Endothelial cell of umbilical vein (primary cell): Measurements from ENCODE around the gene TCF20. TPM values are rescaled to one million over a fixed set of nuclear protein-coding genes. Genes with fewer than 3 reads are reported as not detected.

Source experiments
- BruUV-seq: library from RNA; stranded (reverse); fragments of 400-500 nt; replicated peaks from 2 replicates; lab custom pipeline; 2021; lab: Mats Ljungman, UMichigan
- CTCF ChIA-PET: fragments of 300-600, 350-600 bp; sonication (Branson Sonifier 250); formaldehyde crosslinking; loops from one replicate; lab custom pipeline; 2021; ENCODE audit warnings: antibody characterized with exemption, inconsistent platforms; lab: Charles Lee
- POLR2A ChIA-PET: fragments of 300-600, 350-600 bp; sonication (Branson Sonifier 250); formaldehyde crosslinking; loops from one replicate; lab custom pipeline; 2021; ENCODE audit warnings: antibody characterized with exemption, inconsistent platforms; lab: Charles Lee
- DNase-seq: peaks from one replicate; pipeline ENCODE4 v3.0.0-alpha.2; 2011; ENCODE audit warnings: low read depth, low spot score
- FAIRE-seq: peaks from 2 replicates; lab custom pipeline; 2011; peaks lifted over from hg19 to GRCh38; lab: Jason Lieb, UNC
- H2AFZ ChIP-seq: 2 replicates; pipeline ENCODE4 v1.6.0; 2012; ENCODE audit warnings: low read depth, low read length, control low read depth, inconsistent platforms
- H3K27ac ChIP-seq: 2 replicates; pipeline ENCODE4 v1.5.1; 2011; ENCODE audit warnings: low read depth, mild to moderate bottlenecking, control low read depth, low read length, moderate library complexity; ENCODE audit not compliant: insufficient read depth
- H3K27me3 ChIP-seq, 2 experiments: 2 replicates each; pipeline versions ENCODE4 v1.6.0 to v1.6.1; 2011; ENCODE audit warnings: low read length in 2 of 2, mixed read lengths in 1 of 2; ENCODE audit not compliant: control insufficient read depth in 2 of 2, insufficient read depth in 2 of 2
- H3K36me3 ChIP-seq, 2 experiments: 2 replicates in 1 of 2; 3 replicates in 1 of 2; pipeline ENCODE4 v1.5.1; 2011; ENCODE audit warnings: low read length in 2 of 2, mild to moderate bottlenecking in 1 of 2, moderate library complexity in 1 of 2; ENCODE audit not compliant: control insufficient read depth in 2 of 2, insufficient read depth in 2 of 2; ENCODE audit errors: extremely low read depth in 1 of 2
- H3K4me1 ChIP-seq: 3 replicates; pipeline ENCODE4 v1.5.1; 2011; ENCODE audit warnings: mild to moderate bottlenecking, low read length; ENCODE audit not compliant: control insufficient read depth, insufficient read depth; ENCODE audit errors: extremely low read depth
- H3K4me2 ChIP-seq: 2 replicates; pipeline ENCODE4 v1.6.1; 2011; ENCODE audit warnings: low read length, control low read depth, mixed read lengths; ENCODE audit not compliant: insufficient read depth
- H3K4me3 ChIP-seq, 3 experiments: fragments of 200-600 bp in 1 of 3; sonication (generic), shearing (Covaris generic) in 1 of 3; replicated peaks in 1 of 3; 2 replicates each; pipeline ENCODE4 v1.5.1; 2011 to 2016; ENCODE audit warnings: control low read depth in 3 of 3, low read length in 3 of 3, mild to moderate bottlenecking in 2 of 3, inconsistent platforms in 1 of 3, low read depth in 1 of 3, moderate library complexity in 1 of 3; ENCODE audit not compliant: insufficient read depth in 1 of 3
- H3K79me2 ChIP-seq: 2 replicates; pipeline ENCODE4 v1.6.0; 2012; ENCODE audit warnings: low read length, inconsistent platforms; ENCODE audit not compliant: control insufficient read depth, insufficient read depth
- H3K9ac ChIP-seq: replicated peaks from 2 replicates; pipeline ENCODE3; 2011; ENCODE audit warnings: low read length, control low read depth; ENCODE audit not compliant: insufficient read depth; ENCODE audit errors: extremely low read depth
- H3K9me1 ChIP-seq: replicated peaks from 3 replicates; pipeline ENCODE4 v1.6.0; 2011; ENCODE audit warnings: mild to moderate bottlenecking, low read length; ENCODE audit not compliant: control insufficient read depth, insufficient read depth; ENCODE audit errors: extremely low read depth
- H3K9me3 ChIP-seq: replicated peaks from 2 replicates; pipeline ENCODE4 v1.5.1; 2012; ENCODE audit warnings: low read length, inconsistent platforms; ENCODE audit not compliant: control insufficient read depth, insufficient read depth
- H4K20me1 ChIP-seq: replicated peaks from 2 replicates; pipeline ENCODE3; 2011; ENCODE audit warnings: mild to moderate bottlenecking, low read length; ENCODE audit not compliant: control insufficient read depth, insufficient read depth; ENCODE audit errors: extremely low read depth
- CTCF ChIP-seq, 2 donors: IDR thresholded peaks; 1 replicate in 1 of 2; 2 replicates in 1 of 2; pipeline ENCODE4 v1.5.1; 2011; ENCODE audit warnings: low read length in 2 of 2, mild to moderate bottlenecking in 2 of 2, moderate library complexity in 2 of 2, control low read depth in 1 of 2, inconsistent platforms in 1 of 2, low read depth in 1 of 2; ENCODE audit not compliant: insufficient read depth in 1 of 2; ENCODE audit errors: extremely low read depth in 1 of 2
- EZH2 ChIP-seq: IDR thresholded peaks from 2 replicates; pipeline ENCODE4 v1.6.1; 2012; ENCODE audit warnings: borderline replicate concordance, low read depth, mild to moderate bottlenecking, moderate library complexity, low read length, inconsistent platforms; ENCODE audit not compliant: severe bottlenecking
- FOS ChIP-seq: IDR thresholded peaks from 2 replicates; pipeline ENCODE4 v1.6.1; 2011; ENCODE audit warnings: mild to moderate bottlenecking, low read length, moderate library complexity, borderline replicate concordance; ENCODE audit not compliant: insufficient read depth
- GATA2 ChIP-seq: IDR thresholded peaks from 2 replicates; pipeline ENCODE4 v1.7.0; 2011; ENCODE audit warnings: low read depth, mild to moderate bottlenecking, moderate library complexity, mixed read lengths, low read length; ENCODE audit not compliant: insufficient read length, insufficient read depth
- JUN ChIP-seq: IDR thresholded peaks from 2 replicates; pipeline ENCODE4 v1.6.1; 2011; ENCODE audit warnings: borderline replicate concordance, low read depth; ENCODE audit not compliant: insufficient read length, insufficient read depth
- MAX ChIP-seq: IDR thresholded peaks from 2 replicates; pipeline ENCODE4 v1.6.1; 2011; ENCODE audit not compliant: insufficient read depth, insufficient read length
- MYC ChIP-seq: IDR thresholded peaks from one replicate; pipeline ENCODE4 v1.6.1; 2011; ENCODE audit warnings: mild to moderate bottlenecking, low read depth, low read length
- POLR2A ChIP-seq: IDR thresholded peaks from 2 replicates; pipeline ENCODE4 v1.6.1; 2012; ENCODE audit warnings: low read depth, mild to moderate bottlenecking, control low read depth, low read length
- POLR2AphosphoS5 ChIP-seq: IDR thresholded peaks from 2 replicates; pipeline ENCODE4 v1.6.1; 2012; ENCODE audit warnings: low read depth, mild to moderate bottlenecking, control low read depth, low read length, moderate library complexity; ENCODE audit not compliant: insufficient read depth
- dilution Hi-C: fragments of 300-500 bp; cut with MboI; formaldehyde crosslinking; loops from one replicate; pipeline ENCODE4 v1.15.0; 2019; ENCODE audit warnings: low sequenced_read_pairs; ENCODE audit not compliant: extremely low pct_ligation_motif_present
- intact Hi-C: fragments of 100-400 bp; cut with micrococcal nuclease; formaldehyde crosslinking; loops from one replicate; pipeline ENCODE4 v1.10.0; 2022
- polyA plus RNA-seq, 4 experiments: library from polyadenylated mRNA; depleted of rRNA in 3 of 4; stranded (reverse) in 3 of 4; unstranded in 1 of 4; fragments of >200 nt; gene quantifications; 2 replicates each; pipeline versions ENCODE4 v1.2.1 to v1.2.3, GENCODE V29; 2011 to 2012; ENCODE audit warnings: missing spikeins in 1 of 4
- total RNA-seq: library from RNA; stranded (reverse); gene quantifications from 2 replicates; pipeline ENCODE4 v1.2.3, GENCODE V29; 2021

Gene TCF20
- total and polyA plus RNA-seq, 2 donors (not counting 3 experiments of a cell fraction or from before 2014, with no cell fraction given): 11.2 to 36.7 TPM

- dilution Hi-C loops: no loop called here
- no TSS peak for BruUV-seq
- Histone ChIP-seq H3K4me2 (no peak overlapping the region), H3K4me3 (no peak overlapping the region), H3K27me3 (no peaks in the 10 kb centered on the region), H3K36me3 (no peaks in the 10 kb centered on the region), H4K20me1 (peaks cover 3% of the 10 kb centered on the region), H2AFZ (no peak overlapping the region), H3K9me3 (no peaks in the 10 kb centered on the region), H3K4me1 (no peaks in the 10 kb centered on the region), H3K9ac (no peak overlapping the region), H3K27ac (no peak overlapping the region), H3K9me1 (no peaks in the 10 kb centered on the region), H3K79me2 (peaks cover 42% of the 10 kb centered on the region)
- DNase-seq: no peak
- no peak for FAIRE-seq
- TF ChIP-seq POLR2AphosphoS5 (no peak), MAX (no peak), JUN (no peak), CTCF (IDR thresholded peaks at IDR 0.05; ENCODE audit: extremely low read depth in 1 of 2, insufficient read depth in 1 of 2, low read depth in 1 of 2, low read length in 2 of 2) (no peak), GATA2 (no peak), FOS (no peak), POLR2A (no peak), EZH2 (no peak), MYC (no peak)
- ChIA-PET CTCF (no interaction called here), POLR2A (no interaction called here)
- intact Hi-C loops: no loop called here
Measured at GRCh38 chr22:42236268-42236667, 34.2 kb downstream of the TCF20 start.
